ENCODE results near the gene POLR3B.
"Not testable (repeated sequence)": the region's sequence is repeated elsewhere in the genome, so short reads cannot be mapped to it uniquely, and the experiment has no call there.

Gene POLR3B

DNA sequence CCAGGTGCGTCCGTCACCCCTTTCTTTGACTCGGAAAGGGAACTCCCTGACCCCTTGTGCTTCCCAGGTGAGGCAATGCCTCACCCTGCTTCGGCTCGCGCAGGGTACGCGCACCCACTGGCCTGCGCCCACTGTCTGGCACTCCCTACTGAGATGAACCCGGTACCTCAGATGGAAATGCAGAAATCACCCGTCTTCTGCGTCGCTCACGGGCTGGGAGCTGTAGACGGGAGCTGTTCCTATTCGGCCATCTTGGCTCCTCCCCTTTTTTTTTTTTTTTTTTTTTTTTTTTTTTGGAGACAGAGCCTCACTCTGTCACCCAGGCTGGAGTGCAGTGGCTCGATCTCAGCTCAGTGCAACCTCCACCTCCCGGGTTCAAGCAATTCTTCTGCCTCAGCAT lies 120.1 kb downstream of the POLR3B start:
- not testable (repeated sequence) for DNase-seq

DNA sequence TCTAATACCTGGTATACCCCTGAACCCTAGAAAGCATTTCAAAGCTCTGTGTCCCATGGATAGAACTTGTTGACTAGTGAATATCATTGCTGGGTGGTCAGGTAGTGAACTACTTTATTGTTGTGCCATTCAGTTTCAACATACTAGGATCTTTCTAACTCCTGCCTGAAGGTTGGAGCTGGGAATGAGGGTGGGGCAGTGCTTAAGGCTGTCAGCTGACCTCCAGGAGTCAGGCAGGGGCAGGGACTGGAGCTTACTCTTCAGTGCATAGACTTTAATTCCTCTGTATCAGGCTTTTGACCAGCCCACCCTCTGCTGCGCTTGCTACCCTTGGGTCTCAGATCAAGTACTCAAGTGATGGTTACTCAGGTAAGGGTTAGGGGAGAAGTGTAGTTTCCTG lies 122.7 kb downstream of the POLR3B start:
- no peak for DNase-seq

DNA sequence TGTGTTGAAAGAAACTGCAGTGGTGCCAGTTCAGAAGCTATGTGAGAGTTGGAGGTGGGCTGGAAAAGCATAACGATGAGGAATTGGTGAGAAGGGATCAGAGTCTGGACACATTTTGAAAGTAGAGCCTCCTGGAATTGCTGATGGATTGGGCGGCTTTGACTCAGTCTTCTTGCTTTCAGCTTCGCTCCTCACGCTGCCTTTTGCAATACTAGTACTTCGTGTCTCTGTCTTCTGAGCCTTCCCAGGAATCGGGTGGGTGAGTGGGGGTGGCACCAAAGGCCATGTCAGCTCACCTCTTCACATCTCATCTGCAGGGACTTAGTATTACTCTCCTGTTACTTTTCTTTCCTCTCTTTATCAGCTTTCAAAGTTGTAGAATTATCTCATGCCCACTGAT lies 123.7 kb downstream of the POLR3B start:
- no peak for DNase-seq

DNA sequence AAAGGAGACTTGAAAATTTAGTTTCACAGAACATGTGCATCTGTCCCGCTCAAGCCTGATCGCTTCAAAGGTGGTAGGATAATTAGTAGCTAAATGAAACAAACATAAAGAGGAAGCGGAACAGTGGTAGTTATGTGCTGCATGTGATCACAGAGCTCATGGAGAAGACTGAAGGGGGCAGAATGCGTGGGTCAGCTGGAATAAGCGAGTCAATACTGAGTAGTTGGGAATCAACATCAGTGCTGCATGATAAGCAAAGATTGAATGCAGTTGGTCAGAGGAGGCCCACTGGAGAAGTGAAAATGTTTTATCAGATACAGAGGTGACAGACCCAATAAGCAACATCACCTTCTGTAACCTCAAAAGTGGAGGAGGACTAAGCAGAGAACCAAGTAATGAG lies 130.1 kb downstream of the POLR3B start:
- no peak for DNase-seq

- DNase-seq, result no peak
Measured at GRCh38 chr12:106488884-106489283, 131.3 kb downstream of the POLR3B start.

GRCh38 chr12:106490264-106490663 lies 132.7 kb downstream of the POLR3B start:
- no peak for DNase-seq

DNA sequence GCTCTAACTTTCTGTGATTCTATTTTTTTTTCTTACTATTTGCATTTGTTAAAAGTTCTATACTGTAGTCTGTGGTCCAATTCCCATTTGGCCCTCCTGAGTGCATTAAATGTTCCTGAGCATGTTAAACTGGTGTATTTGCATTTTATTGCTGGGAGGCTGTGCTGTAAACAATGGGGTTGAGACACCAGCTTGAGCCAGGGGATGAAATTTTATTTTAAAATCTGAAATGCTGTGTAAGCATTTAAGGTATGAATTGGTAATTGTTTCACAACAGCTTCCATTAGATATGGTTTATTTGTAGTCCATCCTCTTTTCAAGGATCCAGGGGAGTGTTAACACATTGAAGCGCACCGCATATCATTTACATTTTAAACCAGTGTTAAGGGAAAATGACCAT lies 135.3 kb downstream of the POLR3B start:
- no peak for DNase-seq

DNA sequence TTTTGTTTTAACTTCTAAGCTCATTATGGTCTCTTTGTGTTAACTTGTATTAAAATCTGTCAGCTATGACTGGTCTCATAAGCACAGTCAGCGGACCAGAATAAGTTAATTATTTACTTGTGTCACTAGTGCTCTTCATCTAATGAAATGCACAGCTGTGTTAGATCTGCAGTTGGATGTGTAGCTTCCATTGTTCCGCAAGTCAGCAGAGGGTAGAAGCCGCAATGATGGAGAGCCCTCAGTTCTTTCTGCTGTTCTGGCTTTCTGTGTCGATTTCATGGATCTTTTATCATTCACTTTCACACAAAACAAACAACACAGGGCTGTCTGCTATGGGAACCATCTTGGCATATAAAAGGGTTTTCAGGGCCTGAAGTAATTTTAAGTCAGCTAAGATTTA lies 136.0 kb downstream of the POLR3B start:
- DNase-seq, result no peak

GRCh38 chr12:106495354-106495965 lies 137.9 kb downstream of the POLR3B start:
- DNase-seq, result no peak

DNA sequence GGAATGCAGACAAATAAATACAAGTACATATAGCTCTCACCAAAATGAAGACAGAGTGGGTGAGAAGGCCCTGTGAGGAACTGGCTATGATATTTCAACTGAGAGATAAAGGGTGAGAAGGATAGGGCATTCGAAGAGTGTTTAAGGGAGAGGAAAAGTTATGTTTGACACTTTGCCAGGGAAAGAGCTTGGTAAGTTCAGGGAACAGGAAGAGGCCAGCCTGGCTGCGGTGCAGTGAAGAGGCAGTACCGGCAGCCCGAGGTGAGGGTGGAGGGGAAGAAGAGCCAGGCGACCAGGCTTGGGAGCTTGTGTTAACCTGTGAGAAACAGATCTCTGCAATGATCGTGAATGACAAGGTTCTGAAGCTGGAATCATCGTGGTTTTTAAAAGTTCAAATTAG lies 140.5 kb downstream of the POLR3B start:
- DNase-seq, result no peak

DNA sequence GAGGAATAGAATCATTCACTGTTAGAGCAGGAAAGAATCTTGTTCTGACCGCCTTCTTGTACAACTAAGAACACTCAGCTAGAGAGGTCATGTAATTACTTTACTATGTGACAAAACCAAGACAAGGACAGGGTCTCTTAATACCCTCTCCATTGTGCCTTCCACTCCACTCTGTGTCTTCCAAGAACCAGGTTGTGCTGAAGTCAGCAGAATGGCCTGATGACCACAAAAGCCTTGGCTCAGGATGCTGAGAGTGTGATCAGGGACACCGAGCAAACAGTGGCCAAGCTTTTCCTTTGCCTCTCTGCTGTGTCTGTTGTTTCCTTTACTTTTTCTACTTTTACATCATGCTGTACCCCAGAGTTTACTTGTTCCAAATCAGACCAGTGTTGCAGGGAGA lies 142.1 kb downstream of the POLR3B start:
- DNase-seq, result no peak

DNA sequence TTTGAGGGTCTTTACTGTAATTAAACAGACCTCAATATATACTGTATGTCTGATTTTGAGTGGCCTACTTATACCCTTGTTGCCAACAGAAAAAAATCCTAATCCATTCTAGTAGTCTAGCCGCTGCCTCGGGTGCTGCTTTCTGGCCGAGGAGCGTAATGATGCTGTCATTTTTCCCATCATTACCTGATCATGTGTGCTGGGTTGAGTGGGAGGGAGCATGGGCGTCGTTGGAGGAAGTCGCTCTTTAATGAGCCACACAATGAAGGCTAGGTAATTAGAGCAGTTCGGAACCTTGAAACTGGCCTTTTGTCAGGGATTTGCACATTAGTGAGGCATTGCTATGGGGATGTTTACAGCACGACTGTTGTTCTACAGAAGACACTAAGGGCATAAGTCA lies 149.1 kb downstream of the POLR3B start:
- no peak for DNase-seq

DNA sequence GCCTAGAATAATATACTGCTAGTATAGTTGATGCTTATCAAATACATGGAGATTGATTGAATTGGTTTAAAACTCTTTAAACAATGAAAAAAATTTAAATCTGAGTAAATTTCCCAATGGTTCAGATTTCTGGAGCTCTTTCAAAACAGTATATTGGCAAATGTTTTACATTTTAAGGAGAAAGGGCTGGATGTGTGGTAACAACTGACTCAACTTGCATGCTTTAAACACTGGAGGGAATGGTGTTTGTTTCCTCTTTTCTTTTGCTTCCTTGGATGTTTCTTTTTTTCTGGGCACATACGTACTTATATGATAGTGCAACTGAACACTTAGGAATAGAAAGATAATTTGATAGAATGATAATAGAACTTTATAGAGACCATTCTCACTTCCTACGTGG lies 151.4 kb downstream of the POLR3B start:
- no peak for DNase-seq

- DNase-seq, result no peak
Measured at GRCh38 chr12:106511365-106511764, 153.8 kb downstream of the POLR3B start.

GRCh38 chr12:106517314-106517713 lies 159.8 kb downstream of the POLR3B start:
- DNase-seq, result no peak

GRCh38 chr12:106519607-106520021 lies 162.1 kb downstream of the POLR3B start:
- no peak for DNase-seq

DNA sequence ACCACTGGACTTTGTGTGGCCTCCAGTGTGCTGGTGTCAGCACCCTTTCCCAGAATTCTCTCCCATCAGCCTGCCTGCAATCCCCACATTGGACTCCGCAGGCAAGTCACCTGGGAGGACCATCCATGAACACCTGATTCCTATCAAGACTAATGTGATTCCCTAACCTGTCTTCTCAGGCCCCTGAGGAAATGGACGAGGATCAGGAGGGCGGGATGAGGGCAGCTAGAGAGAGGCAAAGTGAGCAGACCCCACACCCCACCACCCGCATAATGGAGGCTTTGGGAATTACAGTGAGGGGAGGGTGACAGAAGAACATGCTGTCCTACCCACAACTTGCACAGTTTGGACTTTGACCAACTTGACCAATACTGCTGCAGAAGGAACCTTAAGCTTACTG lies 164.4 kb downstream of the POLR3B start:
- no peak for DNase-seq

GRCh38 chr12:106522708-106523107 lies 165.2 kb downstream of the POLR3B start:
- DNase-seq, result no peak

DNA sequence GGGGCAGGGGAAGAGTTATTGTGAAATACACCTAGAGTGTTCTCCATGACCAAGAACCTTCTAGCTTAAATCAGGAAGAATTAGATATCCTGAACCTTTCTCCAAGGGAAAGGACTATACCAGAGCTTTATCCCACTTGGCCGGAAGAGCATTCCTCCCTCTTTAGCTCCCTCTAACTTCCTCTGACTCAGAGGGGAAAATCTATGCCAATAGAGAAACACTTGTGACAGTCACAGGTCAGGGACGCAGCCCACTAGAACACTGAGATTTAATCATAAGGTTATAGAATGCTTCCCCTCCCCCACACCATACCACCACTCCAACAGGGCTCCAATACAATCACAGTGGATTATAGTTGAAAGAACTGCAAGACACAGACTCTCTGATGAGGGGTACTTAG lies 169.8 kb downstream of the POLR3B start:
- DNase-seq, result no peak

DNA sequence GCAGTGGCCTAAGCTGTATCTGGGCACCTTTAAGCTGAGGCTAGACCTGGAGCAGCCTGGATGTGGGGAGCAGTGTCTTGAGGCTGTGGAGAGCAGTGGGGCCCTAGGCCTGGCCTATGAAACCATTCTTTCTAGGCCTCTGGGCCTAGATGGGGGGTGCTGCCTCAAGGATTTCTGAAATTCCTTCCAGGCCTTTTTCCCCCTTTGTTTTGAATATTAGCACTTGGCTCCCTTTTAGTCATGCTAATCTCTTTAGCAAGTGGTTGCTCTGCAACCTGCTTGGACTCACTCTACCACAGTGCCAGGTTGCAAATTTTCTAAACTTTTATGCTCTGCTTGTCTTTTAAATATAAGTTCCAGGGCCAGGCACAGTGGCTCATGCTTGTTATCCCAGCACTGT lies 183.7 kb downstream of the POLR3B start:
- no peak for DNase-seq

DNA sequence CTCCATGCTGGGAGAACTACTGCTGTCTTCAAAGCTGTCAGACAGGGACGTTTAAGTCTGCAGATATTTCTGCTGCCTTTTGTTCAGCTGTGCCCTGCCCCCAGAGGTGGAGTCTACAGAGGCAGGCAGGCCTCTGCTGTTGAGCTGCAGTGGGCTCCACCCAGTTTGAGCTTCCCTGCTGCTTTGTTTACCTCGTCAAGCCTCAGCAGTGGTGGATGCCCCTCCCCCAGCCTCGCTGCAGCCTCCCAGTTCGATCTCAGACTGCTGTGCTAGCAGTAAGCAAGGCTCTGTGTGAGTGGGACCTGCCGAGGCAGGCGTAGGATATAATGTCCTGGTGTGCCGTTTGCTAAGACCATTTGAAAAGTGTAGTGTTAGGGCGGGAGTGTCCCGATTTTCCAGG lies 193.9 kb downstream of the POLR3B start:
- DNase-seq, result no peak

- no peak for DNase-seq
Measured at GRCh38 chr12:106552228-106552627, 194.7 kb downstream of the POLR3B start.

Measured in CD4-positive, alpha-beta T cell treated with Interleukin-1 beta for 1 hour (primary cell).